H1 (cell line): Measurements from ENCODE around the gene GABRG3.

Experiments
- EZH2 ChIP-seq: fragments of 200-600 bp; sonication (generic); IDR thresholded peaks from 2 replicates; pipeline ENCODE4 v1.7.1; 2012; ENCODE audit warnings: low read depth, mild to moderate bottlenecking, moderate library complexity, low read length, inconsistent platforms; ENCODE audit not compliant: severe bottlenecking
- GABPA ChIP-seq: IDR thresholded peaks from 2 replicates; pipeline ENCODE4 v1.6.1; 2011; ENCODE audit warnings: mild to moderate bottlenecking, low read length, moderate library complexity, borderline replicate concordance; ENCODE audit not compliant: insufficient read depth
- JUN ChIP-seq: IDR thresholded peaks from 2 replicates; pipeline ENCODE4 v1.6.1; 2011; ENCODE audit warnings: low read depth, mild to moderate bottlenecking, improper control_type of control experiment, low read length
- PHF8 ChIP-seq: fragments of 200-600 bp; sonication (generic); conservative IDR thresholded peaks from 2 replicates; pipeline ENCODE4 v1.7.1; 2012; ENCODE audit warnings: low read depth, mild to moderate bottlenecking, inconsistent platforms, low read length, moderate library complexity
- POLR2AphosphoS5 ChIP-seq: IDR thresholded peaks from 2 replicates; pipeline ENCODE4 v1.6.1; 2011; ENCODE audit warnings: low read depth, low read length
- SP1 ChIP-seq: IDR thresholded peaks from 2 replicates; pipeline ENCODE4 v1.6.1; 2011; ENCODE audit warnings: low read depth, low read length
- TAF1 ChIP-seq: IDR thresholded peaks from 2 replicates; pipeline ENCODE4 v1.6.1; 2011; ENCODE audit warnings: mild to moderate bottlenecking, low read depth, low read length
- TF ChIP-seq, protein P1 (sequence below), 3 experiments: IDR thresholded peaks; 1 replicate in 2 of 3; 2 replicates in 1 of 3; pipeline versions ENCODE4 v1.5.1 to v1.6.1; 2011; ENCODE audit warnings: low read length in 3 of 3, mild to moderate bottlenecking in 3 of 3, inconsistent platforms in 2 of 3, low read depth in 1 of 3, moderate library complexity in 1 of 3; ENCODE audit not compliant: insufficient read depth in 1 of 3; ENCODE audit errors: control extremely low read depth in 1 of 3
- TF ChIP-seq, protein P2 (sequence below): IDR thresholded peaks from 2 replicates; pipeline ENCODE4 v1.6.1; 2012; ENCODE audit warnings: inconsistent platforms

DNA sequence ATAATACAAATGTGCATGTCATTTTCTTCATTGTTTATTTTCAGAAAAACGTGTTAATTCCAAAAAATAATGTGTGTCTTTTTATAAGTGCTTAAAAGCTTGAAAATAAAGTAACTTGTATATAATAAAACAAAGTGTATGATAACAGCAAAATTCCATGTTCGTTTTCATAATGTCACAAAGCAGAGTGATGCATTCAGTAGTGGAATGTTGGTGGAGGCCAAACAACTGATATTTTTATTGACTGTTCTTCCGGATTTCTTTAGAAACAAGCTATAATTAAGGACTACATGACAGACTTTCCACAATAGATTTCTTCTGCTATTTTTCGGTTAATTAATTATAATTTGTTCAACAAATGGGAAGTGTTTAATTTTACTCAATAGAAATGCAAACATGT, 412.7 kb downstream of the GABRG3 start:
- TF ChIP-seq SP1: no peak
- TF ChIP-seq, protein P1, sequence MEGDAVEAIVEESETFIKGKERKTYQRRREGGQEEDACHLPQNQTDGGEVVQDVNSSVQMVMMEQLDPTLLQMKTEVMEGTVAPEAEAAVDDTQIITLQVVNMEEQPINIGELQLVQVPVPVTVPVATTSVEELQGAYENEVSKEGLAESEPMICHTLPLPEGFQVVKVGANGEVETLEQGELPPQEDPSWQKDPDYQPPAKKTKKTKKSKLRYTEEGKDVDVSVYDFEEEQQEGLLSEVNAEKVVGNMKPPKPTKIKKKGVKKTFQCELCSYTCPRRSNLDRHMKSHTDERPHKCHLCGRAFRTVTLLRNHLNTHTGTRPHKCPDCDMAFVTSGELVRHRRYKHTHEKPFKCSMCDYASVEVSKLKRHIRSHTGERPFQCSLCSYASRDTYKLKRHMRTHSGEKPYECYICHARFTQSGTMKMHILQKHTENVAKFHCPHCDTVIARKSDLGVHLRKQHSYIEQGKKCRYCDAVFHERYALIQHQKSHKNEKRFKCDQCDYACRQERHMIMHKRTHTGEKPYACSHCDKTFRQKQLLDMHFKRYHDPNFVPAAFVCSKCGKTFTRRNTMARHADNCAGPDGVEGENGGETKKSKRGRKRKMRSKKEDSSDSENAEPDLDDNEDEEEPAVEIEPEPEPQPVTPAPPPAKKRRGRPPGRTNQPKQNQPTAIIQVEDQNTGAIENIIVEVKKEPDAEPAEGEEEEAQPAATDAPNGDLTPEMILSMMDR (IDR thresholded peaks at IDR 0.05; ENCODE audit: control extremely low read depth in 1 of 3, insufficient read depth in 1 of 3, low read depth in 1 of 3, low read length in 3 of 3): no peak
- TF ChIP-seq POLR2AphosphoS5: no peak
- no peak for TF ChIP-seq TAF1
- no peak for TF ChIP-seq EZH2
- TF ChIP-seq JUN: no peak
- TF ChIP-seq, protein P2, sequence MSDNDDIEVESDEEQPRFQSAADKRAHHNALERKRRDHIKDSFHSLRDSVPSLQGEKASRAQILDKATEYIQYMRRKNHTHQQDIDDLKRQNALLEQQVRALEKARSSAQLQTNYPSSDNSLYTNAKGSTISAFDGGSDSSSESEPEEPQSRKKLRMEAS: no peak
- TF ChIP-seq PHF8: no peak
- no peak for TF ChIP-seq GABPA
